H1 (cell line): ENCODE data around the gene DOK6. TPM values are rescaled to one million over a fixed set of nuclear protein-coding genes. Genes with fewer than 3 reads are reported as not detected.

Source experiments
- CHD2 ChIP-seq: IDR thresholded peaks from 2 replicates; pipeline ENCODE4 v1.6.1; 2012; ENCODE audit warnings: low read length, improper control_type of control experiment
- CTBP2 ChIP-seq: IDR thresholded peaks from 2 replicates; pipeline ENCODE4 v1.7.0; 2011; ENCODE audit warnings: borderline replicate concordance, mild to moderate bottlenecking, moderate library complexity, mixed read lengths, low read length; ENCODE audit not compliant: insufficient read depth, insufficient read length
- EGR1 ChIP-seq: IDR thresholded peaks from 2 replicates; pipeline ENCODE4 v1.6.1; 2011; ENCODE audit warnings: low read depth, low read length, borderline replicate concordance
- HDAC6 ChIP-seq: IDR thresholded peaks from one replicate; pipeline ENCODE4 v1.7.1; 2012; ENCODE audit warnings: low read depth, mild to moderate bottlenecking, inconsistent platforms, low read length, moderate library complexity
- KDM1A ChIP-seq: fragments of 200-600, 300-600 bp; sonication (generic); IDR thresholded peaks from 2 replicates; pipeline ENCODE4 v1.7.1; 2016; ENCODE audit warnings: mild to moderate bottlenecking, low read length, borderline replicate concordance
- RAD21 ChIP-seq, 2 experiments: IDR thresholded peaks in 1 of 2; conservative IDR thresholded peaks in 1 of 2; 2 replicates each; pipeline ENCODE4 v1.6.1; 2011; ENCODE audit warnings: low read depth in 2 of 2, low read length in 2 of 2, improper control_type of control experiment in 1 of 2, inconsistent platforms in 1 of 2, mild to moderate bottlenecking in 1 of 2, moderate library complexity in 1 of 2
- TEAD4 ChIP-seq: IDR thresholded peaks from 2 replicates; pipeline ENCODE4 v1.6.1; 2012; ENCODE audit warnings: low read depth, low read length, inconsistent platforms, mixed read lengths
- polyA plus RNA-seq, 7 experiments: library from polyadenylated mRNA; depleted of rRNA in 3 of 7; stranded (reverse) in 5 of 7; unstranded in 2 of 7; fragments of >200 nt in 5 of 7; fragments of 200-250 nt in 2 of 7; gene quantifications; 1 replicate in 5 of 7; 2 replicates in 1 of 7; 4 replicates in 1 of 7; pipeline versions ENCODE4 v1.2.1 to v1.2.3, GENCODE V29; 2011 to 2013; ENCODE audit warnings: missing spikeins in 2 of 7, mixed read lengths in 2 of 7
- total RNA-seq: library from RNA; stranded (reverse); fragmentation: NEBNext Ultra II Directional; extraction: Animal tissue kit (Norgen Biotek cat#: 25700); gene quantifications from 2 replicates; pipeline ENCODE4 v1.2.1, GENCODE V29; 2021
- TF ChIP-seq, protein P1 (sequence below): fragments of 300-600 bp; sonication (generic); IDR thresholded peaks from 2 replicates; pipeline ENCODE4 v1.7.1; 2012; ENCODE audit warnings: low read length, moderate library complexity, mild to moderate bottlenecking, inconsistent platforms; ENCODE audit not compliant: insufficient replicate concordance

DOK6 gene
- total and polyA plus RNA-seq, 2 of the 8 experiments (the other 6 are each of a cell fraction or from before 2014, with no cell fraction given): 0.33 to 0.50 TPM

DNA sequence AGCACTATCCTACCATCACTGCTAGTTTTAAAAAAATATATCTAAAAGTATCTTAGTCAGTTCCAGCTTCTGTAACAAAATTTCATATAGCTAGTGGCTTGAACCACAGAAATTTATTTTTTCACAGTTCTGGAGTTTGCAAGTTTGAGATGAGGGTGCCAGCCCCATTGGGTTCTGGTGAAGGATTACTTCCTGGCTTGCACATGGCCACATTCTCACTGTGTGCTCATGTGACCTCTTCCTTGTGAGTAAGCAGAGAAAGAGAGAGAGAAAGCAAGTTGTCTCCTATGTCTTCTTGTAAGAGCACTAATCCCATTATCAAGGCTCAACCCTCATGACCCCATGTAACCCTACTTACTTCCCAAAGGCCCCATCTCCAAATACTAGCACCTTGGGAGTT, 158.9 kb downstream of the DOK6 start (continued):
- no peak for TF ChIP-seq KDM1A
- TF ChIP-seq CHD2: no peak
- TF ChIP-seq EGR1: no peak
- TF ChIP-seq, protein P1, sequence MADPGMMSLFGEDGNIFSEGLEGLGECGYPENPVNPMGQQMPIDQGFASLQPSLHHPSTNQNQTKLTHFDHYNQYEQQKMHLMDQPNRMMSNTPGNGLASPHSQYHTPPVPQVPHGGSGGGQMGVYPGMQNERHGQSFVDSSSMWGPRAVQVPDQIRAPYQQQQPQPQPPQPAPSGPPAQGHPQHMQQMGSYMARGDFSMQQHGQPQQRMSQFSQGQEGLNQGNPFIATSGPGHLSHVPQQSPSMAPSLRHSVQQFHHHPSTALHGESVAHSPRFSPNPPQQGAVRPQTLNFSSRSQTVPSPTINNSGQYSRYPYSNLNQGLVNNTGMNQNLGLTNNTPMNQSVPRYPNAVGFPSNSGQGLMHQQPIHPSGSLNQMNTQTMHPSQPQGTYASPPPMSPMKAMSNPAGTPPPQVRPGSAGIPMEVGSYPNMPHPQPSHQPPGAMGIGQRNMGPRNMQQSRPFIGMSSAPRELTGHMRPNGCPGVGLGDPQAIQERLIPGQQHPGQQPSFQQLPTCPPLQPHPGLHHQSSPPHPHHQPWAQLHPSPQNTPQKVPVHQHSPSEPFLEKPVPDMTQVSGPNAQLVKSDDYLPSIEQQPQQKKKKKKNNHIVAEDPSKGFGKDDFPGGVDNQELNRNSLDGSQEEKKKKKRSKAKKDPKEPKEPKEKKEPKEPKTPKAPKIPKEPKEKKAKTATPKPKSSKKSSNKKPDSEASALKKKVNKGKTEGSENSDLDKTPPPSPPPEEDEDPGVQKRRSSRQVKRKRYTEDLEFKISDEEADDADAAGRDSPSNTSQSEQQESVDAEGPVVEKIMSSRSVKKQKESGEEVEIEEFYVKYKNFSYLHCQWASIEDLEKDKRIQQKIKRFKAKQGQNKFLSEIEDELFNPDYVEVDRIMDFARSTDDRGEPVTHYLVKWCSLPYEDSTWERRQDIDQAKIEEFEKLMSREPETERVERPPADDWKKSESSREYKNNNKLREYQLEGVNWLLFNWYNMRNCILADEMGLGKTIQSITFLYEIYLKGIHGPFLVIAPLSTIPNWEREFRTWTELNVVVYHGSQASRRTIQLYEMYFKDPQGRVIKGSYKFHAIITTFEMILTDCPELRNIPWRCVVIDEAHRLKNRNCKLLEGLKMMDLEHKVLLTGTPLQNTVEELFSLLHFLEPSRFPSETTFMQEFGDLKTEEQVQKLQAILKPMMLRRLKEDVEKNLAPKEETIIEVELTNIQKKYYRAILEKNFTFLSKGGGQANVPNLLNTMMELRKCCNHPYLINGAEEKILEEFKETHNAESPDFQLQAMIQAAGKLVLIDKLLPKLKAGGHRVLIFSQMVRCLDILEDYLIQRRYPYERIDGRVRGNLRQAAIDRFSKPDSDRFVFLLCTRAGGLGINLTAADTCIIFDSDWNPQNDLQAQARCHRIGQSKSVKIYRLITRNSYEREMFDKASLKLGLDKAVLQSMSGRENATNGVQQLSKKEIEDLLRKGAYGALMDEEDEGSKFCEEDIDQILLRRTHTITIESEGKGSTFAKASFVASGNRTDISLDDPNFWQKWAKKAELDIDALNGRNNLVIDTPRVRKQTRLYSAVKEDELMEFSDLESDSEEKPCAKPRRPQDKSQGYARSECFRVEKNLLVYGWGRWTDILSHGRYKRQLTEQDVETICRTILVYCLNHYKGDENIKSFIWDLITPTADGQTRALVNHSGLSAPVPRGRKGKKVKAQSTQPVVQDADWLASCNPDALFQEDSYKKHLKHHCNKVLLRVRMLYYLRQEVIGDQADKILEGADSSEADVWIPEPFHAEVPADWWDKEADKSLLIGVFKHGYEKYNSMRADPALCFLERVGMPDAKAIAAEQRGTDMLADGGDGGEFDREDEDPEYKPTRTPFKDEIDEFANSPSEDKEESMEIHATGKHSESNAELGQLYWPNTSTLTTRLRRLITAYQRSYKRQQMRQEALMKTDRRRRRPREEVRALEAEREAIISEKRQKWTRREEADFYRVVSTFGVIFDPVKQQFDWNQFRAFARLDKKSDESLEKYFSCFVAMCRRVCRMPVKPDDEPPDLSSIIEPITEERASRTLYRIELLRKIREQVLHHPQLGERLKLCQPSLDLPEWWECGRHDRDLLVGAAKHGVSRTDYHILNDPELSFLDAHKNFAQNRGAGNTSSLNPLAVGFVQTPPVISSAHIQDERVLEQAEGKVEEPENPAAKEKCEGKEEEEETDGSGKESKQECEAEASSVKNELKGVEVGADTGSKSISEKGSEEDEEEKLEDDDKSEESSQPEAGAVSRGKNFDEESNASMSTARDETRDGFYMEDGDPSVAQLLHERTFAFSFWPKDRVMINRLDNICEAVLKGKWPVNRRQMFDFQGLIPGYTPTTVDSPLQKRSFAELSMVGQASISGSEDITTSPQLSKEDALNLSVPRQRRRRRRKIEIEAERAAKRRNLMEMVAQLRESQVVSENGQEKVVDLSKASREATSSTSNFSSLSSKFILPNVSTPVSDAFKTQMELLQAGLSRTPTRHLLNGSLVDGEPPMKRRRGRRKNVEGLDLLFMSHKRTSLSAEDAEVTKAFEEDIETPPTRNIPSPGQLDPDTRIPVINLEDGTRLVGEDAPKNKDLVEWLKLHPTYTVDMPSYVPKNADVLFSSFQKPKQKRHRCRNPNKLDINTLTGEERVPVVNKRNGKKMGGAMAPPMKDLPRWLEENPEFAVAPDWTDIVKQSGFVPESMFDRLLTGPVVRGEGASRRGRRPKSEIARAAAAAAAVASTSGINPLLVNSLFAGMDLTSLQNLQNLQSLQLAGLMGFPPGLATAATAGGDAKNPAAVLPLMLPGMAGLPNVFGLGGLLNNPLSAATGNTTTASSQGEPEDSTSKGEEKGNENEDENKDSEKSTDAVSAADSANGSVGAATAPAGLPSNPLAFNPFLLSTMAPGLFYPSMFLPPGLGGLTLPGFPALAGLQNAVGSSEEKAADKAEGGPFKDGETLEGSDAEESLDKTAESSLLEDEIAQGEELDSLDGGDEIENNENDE: no peak
- no peak for TF ChIP-seq RAD21 (IDR thresholded peaks at IDR 0.05 in 1 of 2, conservative IDR thresholded peaks at IDR 0.05 in 1 of 2; ENCODE audit: low read depth in 2 of 2, low read length in 2 of 2)
- TF ChIP-seq TEAD4: no peak
- no peak for TF ChIP-seq CTBP2
- TF ChIP-seq HDAC6: no peak
